Mesothelial cell of epicardium (in vitro differentiated cells): ENCODE measurements around the gene EMID1. TPM values are rescaled to one million over a fixed set of nuclear protein-coding genes. Genes with fewer than 3 reads are reported as not detected.

ENCODE experiments used
- DNase-seq, 2 experiments: peaks; one replicate each; pipeline ENCODE4 v3.0.0; 2021; ENCODE audit warnings: low spot score in 2 of 2; ENCODE audit not compliant: unreplicated experiment in 2 of 2
- H3K27ac Mint-ChIP-seq: 2 replicates; pipeline ENCODE4 v1.8.0; 2021; ENCODE audit warnings: mixed read lengths
- H3K27me3 Mint-ChIP-seq: 2 replicates; pipeline ENCODE4 v1.8.0; 2021; ENCODE audit warnings: low read depth, mixed read lengths
- H3K36me3 Mint-ChIP-seq: 2 replicates; pipeline ENCODE4 v1.8.0; 2021; ENCODE audit warnings: mixed read lengths
- H3K4me1 Mint-ChIP-seq: 2 replicates; pipeline ENCODE4 v1.8.0; 2021; ENCODE audit warnings: mixed read lengths
- H3K4me3 Mint-ChIP-seq: 2 replicates; pipeline ENCODE4 v1.8.0; 2021; ENCODE audit warnings: mild to moderate bottlenecking, moderate library complexity, mixed read lengths
- H3K9me3 Mint-ChIP-seq: 2 replicates; pipeline ENCODE4 v1.8.0; 2021; ENCODE audit warnings: mixed read lengths
- total RNA-seq: library from RNA; stranded (reverse); gene quantifications from 3 replicates; pipeline ENCODE4 v1.2.1, GENCODE V29; 2021
- TF ChIP-seq, protein P1 (sequence below): fragments of 200-600 bp; sonication (generic); IDR thresholded peaks from one replicate; pipeline ENCODE4 v1.5.0; 2021; ENCODE audit warnings: antibody characterized with exemption; ENCODE audit not compliant: unreplicated experiment

Gene EMID1
- 15.7 to 18.1 TPM (median 17.6 TPM) in 3 replicates for total RNA-seq

DNA sequence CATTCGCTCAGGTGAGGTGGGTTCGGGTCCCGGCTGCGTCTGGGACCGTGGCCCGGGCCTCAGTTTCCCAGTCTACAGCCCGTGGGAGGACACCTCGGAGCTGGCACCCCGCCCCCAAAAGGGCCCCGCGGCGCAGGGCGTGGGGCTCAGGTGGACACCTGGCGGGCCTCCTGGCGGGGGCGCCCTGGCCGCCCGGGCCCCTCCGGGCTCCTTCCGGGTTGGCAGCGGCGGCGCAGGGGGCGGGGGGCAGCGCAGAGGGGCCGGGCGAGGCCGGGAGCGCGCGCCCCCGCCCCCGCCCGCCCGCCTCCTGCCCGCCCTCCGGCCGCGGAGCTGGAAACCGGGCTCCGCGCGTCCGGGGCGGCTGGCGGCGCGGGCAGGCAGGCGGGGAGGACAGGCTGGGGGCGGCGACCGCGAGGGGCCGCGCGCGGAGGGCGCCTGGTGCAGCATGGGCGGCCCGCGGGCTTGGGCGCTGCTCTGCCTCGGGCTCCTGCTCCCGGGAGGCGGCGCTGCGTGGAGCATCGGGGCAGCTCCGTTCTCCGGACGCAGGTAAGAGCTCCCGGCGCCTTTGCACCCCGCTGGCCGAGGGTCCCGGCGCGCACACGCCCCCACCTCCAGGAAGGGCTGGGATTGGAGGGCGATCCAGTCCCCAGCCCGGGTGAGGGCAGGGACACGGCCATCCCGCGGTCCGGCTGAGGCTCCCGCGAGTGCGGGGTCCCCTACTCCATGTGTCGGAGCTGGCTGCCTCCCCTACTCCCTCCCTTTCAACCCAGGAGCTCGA lies at the start of gene EMID1:
EMID1 (plus strand) TSS at position 303 of the 778 bp plus-strand sequence; CDS start at position 446, 143 bp downstream.
- H3K27ac Mint-ChIP-seq: peak within 1 kb of the TSS; percentile 17
- H3K36me3 Mint-ChIP-seq: no peaks in the 10 kb centered on the region
- H3K4me1 Mint-ChIP-seq: peaks cover 23% of the 10 kb centered on the region
- TF ChIP-seq, protein P1, sequence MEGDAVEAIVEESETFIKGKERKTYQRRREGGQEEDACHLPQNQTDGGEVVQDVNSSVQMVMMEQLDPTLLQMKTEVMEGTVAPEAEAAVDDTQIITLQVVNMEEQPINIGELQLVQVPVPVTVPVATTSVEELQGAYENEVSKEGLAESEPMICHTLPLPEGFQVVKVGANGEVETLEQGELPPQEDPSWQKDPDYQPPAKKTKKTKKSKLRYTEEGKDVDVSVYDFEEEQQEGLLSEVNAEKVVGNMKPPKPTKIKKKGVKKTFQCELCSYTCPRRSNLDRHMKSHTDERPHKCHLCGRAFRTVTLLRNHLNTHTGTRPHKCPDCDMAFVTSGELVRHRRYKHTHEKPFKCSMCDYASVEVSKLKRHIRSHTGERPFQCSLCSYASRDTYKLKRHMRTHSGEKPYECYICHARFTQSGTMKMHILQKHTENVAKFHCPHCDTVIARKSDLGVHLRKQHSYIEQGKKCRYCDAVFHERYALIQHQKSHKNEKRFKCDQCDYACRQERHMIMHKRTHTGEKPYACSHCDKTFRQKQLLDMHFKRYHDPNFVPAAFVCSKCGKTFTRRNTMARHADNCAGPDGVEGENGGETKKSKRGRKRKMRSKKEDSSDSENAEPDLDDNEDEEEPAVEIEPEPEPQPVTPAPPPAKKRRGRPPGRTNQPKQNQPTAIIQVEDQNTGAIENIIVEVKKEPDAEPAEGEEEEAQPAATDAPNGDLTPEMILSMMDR: no peak
- no peaks in the 10 kb centered on the region for H3K9me3 Mint-ChIP-seq
- H3K4me3 Mint-ChIP-seq: peak within 1 kb of the TSS; percentile 86
- H3K27me3 Mint-ChIP-seq: no peaks in the 10 kb centered on the region
- peak; percentile 58 to 65 for DNase-seq

DNA sequence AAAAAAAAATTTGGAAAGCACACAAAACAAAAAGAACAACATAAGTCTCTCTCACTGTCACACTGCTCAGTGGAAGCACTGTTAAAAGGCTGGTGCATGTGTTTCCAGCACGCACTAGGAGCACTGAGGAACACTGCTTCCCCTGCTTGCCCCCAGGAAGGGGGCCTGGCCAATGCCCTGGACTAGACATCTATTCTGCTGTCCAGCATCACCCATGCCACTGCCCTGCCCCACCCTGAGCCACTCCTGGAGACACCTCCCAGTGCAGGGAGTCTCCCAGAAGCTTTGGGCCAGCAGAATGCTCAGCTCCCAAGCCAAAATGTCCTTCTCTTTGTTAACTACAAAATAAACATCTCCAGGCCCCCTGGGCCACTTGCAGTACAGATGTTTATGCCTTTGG lies 49.7 kb upstream of the EMID1 start:
- Mint-ChIP-seq H3K4me3 (no peak overlapping the region), H3K9me3 (no peaks in the 10 kb centered on the region), H3K27me3 (peaks cover 8% of the 10 kb centered on the region), H3K36me3 (no peaks in the 10 kb centered on the region), H3K4me1 (peaks cover 23% of the 10 kb centered on the region), H3K27ac (no peak overlapping the region)
- DNase-seq: no peak
- TF ChIP-seq, protein P1: no peak

DNA sequence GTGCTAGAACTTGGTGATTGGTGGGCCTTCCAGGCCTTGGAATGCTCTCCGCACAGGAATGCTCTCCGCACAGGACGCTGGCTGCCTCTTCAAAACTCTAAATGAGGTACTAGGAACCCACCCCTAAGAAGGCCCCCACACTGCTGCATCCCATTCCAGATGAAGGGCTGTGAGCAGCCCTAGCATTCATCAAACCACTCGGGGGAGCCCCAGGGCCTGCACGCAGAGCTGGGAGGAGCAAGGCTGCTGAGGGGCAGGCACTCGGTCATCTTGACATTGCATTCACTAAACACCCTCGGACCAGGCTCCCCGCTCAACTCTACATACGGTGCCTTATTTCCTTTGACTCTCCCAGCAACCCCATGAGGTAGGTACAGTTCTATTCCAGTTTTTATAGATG lies 49.2 kb upstream of the EMID1 start:
- no peak for DNase-seq
- H3K4me1 Mint-ChIP-seq: peaks cover 23% of the 10 kb centered on the region

DNA sequence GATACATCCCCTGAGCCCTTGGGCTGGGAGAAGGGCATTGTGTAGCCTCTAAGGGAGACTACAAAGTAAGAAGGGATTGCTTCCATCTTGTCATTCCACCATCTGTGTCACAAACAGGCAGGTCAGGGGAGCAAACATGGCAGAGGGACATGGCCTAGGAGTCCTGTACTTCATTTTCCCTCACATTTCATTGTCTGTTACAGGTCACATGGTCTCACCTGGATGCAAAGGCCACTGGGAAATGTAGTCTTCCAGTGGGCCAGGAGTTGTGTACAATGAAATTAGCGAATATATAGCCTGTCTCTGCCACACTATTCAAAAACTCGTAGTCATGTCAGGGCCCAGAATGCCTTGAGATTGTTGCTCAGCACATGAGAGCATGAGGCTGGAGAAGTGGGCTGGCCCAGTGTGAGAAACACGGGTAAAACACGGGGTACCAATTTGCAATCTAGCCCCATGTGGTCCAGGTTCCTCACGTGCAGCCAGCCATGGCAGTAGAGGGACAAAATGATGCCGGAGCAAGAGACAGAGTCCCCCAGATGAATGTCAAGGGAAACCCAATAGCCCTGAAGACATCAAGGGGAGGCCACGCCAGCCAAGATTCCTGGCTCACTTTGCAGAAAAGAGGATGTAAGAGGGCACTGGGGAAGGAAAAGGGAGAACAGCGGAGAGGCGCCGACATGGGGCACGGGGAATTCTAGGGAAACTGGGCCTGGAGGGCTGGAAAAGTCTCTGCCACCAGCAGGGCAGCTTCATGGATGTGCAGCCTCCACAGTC lies 47.7 kb upstream of the EMID1 start:
- Mint-ChIP-seq H3K27me3 (peaks cover 11% of the 10 kb centered on the region), H3K4me3 (no peak overlapping the region), H3K9me3 (no peaks in the 10 kb centered on the region), H3K27ac (no peak overlapping the region), H3K4me1 (peaks cover 17% of the 10 kb centered on the region), H3K36me3 (no peaks in the 10 kb centered on the region)
- no peak for DNase-seq
- TF ChIP-seq, protein P1: no peak

More for the DNA sequence above, 49.2 kb upstream of the EMID1 start:
- H3K27ac Mint-ChIP-seq: peak overlapping the region; percentile 30
- no peak overlapping the region for H3K4me3 Mint-ChIP-seq
- no peaks in the 10 kb centered on the region for H3K36me3 Mint-ChIP-seq
- H3K27me3 Mint-ChIP-seq: peaks cover 9% of the 10 kb centered on the region
- no peaks in the 10 kb centered on the region for H3K9me3 Mint-ChIP-seq
- TF ChIP-seq, protein P1: no peak

DNA sequence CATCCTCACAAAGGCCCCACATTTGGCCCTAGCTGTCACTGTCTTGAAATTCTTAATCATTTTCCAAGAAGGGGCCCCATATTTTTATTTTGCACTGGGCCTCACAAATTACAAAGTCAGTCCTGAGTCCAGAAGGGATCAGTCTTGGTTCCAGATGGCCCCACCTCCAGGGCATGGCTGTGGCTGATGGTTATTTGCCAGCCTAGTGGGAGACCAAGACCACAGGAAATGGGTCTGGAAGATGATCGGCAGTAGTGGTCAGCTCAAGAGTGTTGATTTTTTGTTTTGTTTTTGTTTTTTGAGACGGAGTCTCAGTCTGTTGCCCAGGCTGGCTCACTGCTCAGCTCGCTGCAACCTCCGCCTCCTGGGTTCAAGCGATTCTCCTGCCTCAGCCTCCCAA lies 47.1 kb upstream of the EMID1 start:
- no peak overlapping the region for H3K4me3 Mint-ChIP-seq
- DNase-seq: no peak
- H3K27me3 Mint-ChIP-seq: peaks cover 11% of the 10 kb centered on the region
- H3K9me3 Mint-ChIP-seq: no peaks in the 10 kb centered on the region
- no peak overlapping the region for H3K27ac Mint-ChIP-seq
- no peaks in the 10 kb centered on the region for H3K36me3 Mint-ChIP-seq
- peaks cover 17% of the 10 kb centered on the region for H3K4me1 Mint-ChIP-seq
- TF ChIP-seq, protein P1: no peak
